GM19023 (cell line): ENCODE results near the gene CCDC85B.

Source experiments
- ATAC-seq: cut with Tn5 transposase; IDR thresholded peaks from one replicate; pipeline ENCODE4 v1.9.1; 2021; ENCODE audit warnings: mild to moderate bottlenecking, moderate library complexity; ENCODE audit not compliant: unreplicated experiment

CCDC85B gene

GRCh38 chr11:65928667-65929066 lies 38.2 kb downstream of the CCDC85B start:
- no peak for ATAC-seq

GRCh38 chr11:65931773-65932557 lies 41.5 kb downstream of the CCDC85B start:
- ATAC-seq, result no peak

GRCh38 chr11:65932558-65932919 lies 42.1 kb downstream of the CCDC85B start:
- ATAC-seq, result no peak

GRCh38 chr11:65934014-65934413 lies 43.5 kb downstream of the CCDC85B start:
- ATAC-seq, result no peak

- ATAC-seq, result no peak
Measured at GRCh38 chr11:65937766-65938165, 47.3 kb downstream of the CCDC85B start.
